Forelimb muscle (tissue), 1 donor: ENCODE measurements around the gene RAB8A. TPM values are rescaled to one million over a fixed set of nuclear protein-coding genes. Genes with fewer than 3 reads are reported as not detected.

Source experiments
- DNase-seq: peaks from one replicate; pipeline ENCODE4 v3.0.0-alpha.2; 2013; ENCODE audit warnings: low read depth
- polyA plus RNA-seq: library from polyadenylated mRNA; unstranded; fragments of 120-200 nt; gene quantifications from one replicate; pipeline ENCODE4 v1.2.1, GENCODE V29; 2013; ENCODE audit not compliant: insufficient read length

Gene RAB8A
- polyA plus RNA-seq, 1 donor, result 30.4 TPM

DNA sequence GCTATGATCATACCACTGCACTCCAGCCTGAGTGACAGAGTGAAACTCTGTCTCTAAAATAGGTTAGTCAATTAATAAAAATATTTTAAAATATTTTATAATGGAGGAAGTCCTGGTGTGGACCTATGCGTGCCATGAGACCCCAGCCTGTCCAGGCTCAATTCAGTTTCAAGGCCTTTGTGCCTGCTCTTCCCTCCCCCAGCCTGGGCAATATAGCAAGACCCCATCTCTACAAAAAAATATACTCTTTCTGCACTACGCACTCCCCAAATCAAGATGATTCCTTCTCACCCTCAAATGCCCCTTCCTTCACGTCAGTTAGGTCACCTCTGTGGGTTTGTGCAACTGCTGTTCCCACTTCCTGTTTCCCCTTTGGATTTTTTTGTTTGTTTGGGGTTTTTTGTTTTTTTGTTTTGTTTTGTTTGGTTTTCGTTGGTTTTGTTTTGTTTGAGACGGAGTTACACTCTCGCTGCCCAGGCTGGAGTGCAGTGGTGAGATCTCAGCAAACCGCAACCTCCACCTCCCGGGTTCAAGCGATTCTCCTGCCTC is 30.4 kb downstream of the RAB8A start:
- no peak for DNase-seq

DNA sequence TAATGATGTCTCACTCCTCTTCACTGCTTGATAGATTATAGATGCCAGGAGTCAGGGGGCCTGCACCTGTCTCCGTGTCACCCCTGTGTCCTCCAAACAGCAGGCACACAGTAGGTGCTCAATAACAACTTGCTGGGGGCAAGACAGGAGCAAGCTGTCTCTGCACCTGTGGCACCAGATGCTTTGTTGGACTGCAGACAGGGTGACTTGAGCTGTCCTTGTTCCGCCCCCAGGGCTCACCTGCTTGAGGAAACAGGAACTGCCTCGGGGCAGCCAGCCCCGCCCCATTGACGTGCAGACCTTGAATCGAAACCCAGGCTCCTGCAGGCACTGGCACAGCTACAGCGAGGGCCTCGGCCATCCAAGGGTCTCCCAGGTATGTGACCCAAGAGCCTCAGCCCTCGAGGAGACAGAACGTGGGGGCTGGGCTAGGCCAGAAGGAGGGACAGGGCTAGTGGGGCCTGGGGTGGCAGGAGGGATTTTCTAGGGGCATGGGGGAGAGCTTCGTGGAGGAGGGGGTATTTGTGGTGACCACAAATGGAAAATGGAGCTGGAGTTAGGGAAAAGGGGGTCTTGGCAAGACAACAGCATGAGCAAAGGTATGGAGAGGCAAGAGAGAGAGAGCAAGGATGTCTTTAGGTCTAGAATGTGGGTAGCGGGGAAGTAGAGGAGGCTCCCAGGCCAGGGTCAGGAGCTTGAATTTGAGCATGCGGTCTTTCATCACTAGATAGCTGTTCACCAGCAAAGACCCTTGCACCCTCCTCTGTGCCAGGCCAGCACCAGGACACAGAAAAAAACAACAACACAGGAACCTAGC is 31.9 kb downstream of the RAB8A start, which contains the start of gene HSH2D:
Gene HSH2D (plus strand): TSS at position 287 of the 817 bp plus-strand sequence. CDS start 5,066 bp downstream, outside the sequence.
- no peak for DNase-seq

DNA sequence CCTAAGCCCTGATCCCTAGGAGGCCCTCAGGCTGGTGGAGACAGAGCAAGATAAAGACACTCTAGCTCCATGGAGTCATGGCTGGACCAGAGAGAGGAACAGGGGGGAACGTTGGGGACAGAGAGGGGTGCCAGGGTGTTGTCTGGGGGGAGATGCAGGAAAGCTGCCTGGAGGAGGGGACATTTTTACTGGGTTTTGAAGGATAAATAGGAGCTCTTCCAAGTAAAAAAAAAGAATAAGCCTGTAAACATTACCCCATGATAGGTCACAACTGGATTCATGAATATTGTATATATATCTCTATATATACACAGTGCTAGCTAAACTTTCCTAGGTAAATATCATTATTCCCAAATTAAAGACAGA is 32.5 kb downstream of the RAB8A start:
- DNase-seq, result no peak

DNA sequence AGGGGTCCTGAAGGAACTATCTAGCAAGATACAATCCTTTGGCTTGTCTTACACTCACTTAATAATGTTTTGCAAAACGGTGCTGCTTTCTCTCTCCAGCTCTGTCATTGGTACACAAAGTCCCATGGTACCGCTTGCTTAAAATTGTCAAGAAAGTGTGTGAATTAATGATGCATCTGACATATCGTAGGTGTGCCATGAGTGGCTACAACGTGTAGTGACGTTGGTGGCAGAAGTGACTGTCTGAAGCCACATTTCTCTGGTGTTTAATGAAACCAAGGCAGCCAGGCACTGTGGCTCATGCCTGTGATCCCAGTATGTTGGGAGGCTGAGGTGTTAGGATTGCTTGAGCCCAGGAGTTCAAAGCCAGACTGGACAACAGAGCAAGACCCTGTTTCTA is 34.4 kb downstream of the RAB8A start:
- no peak for DNase-seq

DNA sequence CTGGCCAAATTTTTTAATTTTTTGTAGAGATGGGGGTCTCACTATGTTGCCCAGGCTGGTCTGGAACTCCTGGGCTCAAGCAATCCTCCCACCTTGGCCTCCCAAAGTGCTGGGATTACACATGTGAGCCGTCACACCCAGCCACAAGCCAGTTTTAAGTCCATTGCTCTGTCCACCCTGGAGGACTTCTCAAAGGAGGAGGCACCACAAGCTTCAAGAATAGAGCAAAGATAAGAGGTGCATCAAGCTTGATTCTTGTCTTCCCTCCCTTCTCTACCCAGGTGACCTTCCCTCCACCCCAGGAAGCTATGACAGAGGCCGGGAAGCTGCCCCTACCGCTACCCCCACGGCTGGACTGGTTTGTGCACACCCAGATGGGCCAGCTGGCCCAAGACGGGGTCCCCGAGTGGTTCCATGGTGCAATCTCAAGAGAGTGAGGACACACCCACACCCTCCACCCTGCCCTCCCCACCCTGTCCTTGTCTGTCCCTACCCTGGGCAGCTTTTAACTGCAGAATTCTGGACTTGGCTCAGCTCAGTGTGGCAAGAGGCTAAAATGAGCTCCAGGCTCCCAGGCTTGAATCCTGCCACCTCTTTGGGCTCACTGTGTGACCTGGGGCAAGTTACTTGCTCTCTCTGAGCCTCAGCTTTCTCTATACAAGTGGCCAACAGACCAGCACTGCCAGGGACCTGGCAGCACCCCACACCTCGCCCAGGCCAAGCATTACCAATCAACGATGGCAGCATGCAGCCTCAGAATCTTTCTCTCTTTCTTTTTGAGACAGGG is 36.9 kb downstream of the RAB8A start:
- DNase-seq, result no peak

DNA sequence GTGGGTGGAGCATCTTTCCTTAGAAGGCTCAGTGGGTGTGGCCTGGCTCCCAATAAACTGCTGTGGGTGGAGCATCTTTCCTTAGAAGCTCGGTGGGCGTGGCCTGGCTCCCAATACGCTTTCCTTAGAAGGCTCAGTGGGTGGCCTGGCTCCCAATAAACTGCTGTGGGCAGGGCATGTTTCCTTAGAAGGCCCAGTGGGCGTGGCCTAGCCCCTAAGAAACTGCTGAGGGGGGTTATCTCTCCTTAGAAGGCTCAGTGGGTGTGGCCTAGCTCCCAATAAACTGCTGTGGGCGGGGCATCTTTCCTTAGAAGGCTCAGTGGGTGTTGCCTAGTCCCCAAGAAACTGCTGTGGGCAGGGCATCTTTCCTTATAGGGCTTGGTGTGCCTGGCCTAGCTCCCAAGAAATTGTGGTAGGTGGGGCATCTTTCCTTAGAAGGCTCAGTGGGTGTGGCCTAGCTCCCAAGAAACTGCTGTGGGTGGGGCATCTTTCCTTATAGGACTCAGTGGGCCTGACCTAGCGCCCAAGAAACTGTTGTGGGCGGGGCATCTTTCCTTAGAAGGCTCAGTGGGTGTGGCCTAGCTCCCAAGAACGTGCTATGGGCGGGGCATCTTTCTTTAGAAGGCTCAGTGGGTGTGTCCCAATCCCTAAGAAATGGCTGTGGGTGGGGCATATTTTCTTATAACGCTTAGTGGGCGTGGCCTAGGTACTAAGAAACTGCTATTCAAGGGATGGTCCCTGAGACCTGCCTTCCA is 42.1 kb downstream of the RAB8A start:
- DNase-seq, result no peak

DNA sequence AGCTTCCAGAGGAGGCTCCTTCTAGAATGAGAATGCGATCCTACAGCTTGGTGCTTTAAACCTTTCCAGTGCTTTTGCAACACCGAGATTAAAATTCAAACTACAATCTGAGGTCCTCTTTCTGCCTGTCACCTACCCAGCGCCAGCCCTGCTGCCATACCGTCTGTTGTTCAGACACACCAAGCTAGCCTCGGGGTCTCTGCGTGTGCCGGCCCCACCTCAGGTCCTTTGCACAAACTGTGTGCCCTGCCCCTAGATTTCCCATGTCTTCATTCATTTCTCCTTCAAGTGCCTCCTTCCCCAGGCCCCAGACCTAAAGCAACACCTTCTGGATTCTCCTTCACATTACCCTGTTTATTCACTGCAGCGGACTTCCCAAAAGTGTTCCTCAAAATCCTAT is 42.9 kb downstream of the RAB8A start:
- DNase-seq, result no peak

DNA sequence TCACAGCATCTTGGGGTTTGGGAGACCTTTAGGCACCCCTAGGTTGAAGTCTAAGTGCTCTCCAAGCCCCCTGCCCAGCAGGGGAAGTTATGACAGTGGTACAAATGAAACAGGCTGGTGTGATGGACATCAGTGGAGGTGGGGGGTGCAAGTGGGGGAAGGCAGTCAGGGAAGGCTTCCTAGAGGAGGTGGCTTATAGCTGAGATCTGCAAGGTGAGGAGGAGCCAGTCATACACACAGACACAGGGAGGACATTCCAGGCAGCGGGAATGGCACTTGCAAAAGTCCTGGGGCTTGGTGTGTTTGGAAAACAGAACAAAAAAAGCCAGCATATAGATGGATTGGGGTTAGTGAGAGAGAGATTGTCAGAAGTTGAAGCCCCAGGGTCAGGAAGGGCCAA is 43.4 kb downstream of the RAB8A start:
- no peak for DNase-seq

DNA sequence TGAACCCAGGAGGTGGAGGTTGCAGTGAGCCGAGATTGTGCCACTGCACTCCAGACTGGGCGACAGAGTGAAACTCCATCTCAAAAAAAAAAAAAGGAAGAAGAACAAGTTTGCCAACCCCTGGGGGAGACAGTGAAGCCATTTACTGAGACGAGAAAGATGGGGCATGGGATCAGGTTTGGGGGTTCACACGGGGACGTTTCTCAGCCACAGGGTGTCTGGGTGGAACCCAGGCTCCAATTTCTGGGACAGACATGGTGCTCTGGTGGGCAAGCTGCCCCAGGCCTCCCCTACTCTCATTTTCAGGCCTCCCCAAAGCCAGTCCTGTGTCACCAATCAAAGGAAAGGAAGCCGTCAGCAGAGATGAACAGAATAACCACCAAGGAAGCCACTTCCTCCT is 45.2 kb downstream of the RAB8A start:
- no peak for DNase-seq

DNA sequence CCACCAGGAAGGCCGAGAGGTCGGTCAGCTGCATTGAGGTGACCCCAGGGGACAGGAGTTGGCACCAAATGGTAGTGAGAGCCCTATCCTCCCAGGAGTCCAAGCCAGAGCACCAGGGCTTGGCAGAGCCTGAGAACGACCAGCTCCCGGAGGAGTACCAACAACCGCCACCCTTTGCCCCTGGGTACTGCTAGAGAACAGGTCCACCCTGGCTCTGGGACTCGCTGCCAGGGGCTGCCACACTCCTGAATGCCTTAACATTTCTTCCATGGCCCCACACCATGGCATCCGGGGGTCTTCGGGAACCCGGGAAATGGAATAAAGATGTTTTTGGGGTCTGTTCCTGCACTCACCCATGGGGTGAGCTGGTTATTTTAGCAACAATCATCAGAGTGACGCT is 45.9 kb downstream of the RAB8A start:
- DNase-seq, result no peak

DNA sequence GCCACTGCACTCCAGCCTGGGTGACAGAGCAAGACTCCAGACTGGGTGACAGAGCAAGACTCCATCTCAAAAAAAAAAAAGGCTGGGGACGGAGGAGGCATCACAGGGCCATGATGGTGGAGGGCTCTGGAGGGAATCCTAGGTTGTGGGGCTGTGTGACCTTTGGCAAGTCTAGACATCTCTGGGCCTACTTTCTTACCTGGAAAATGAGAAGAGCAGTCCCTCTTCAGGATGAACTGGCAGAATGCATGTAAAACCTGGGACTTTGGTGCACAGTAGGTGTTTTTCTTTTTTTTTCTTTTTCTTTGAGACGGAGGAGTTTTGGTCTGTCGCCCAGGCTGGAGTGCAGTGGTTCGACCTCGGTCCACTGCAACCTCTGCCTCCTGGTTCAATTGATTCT is 48.0 kb downstream of the RAB8A start:
- no peak for DNase-seq

DNA sequence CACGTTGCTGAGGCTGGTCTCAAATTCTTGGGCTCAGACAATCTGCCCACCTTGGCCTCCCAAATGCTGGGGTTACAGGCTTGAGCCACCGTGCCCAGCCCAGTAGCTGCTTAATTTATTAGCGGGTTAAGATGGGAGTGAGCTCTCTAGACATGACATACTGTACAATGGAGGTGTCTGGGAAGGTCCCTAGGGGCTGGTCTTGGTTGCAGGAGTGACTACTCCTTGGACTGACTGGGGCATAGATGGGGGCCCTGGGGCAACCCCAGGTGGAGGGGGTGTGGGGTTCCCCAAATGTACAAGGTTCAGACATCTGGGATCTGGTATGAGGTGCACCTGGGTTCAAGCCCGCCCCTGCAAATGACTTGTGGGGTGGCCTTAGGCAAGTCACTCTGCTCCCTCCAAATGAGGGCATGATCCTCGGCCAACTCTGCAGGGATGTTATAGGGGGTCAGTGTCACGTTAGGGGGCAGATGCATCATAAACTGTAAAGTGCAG is 48.8 kb downstream of the RAB8A start:
- no peak for DNase-seq

DNA sequence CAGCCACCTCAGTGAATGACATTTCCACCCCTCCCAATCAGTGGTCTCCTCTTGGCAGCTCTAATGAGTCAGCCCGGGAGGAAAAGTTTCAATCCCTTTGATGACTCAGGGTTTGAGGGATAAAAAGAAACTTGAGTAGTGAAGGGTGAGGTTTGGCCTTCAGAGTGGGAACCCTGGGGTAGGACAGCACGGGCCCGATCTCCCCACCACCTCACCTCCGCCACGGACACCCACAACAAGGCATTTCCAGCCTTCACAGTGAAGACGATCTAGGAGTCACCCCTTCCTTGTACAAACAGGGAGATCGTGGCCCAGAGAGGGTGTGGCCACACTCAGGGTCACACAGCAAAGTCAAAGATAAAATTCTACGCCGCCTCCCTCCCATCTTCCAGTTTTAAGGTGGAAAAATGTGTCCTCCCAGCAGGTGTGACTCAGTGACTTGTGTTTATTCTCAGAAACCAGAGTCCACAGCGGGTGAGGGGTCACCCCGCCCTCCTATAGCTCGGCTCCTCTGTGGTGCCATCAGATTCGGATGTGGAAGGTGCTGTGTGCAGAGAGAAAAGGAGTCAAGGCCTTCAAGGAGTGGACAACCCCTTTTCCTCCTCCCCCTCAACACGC is 49.4 kb downstream of the RAB8A start:
- DNase-seq, result no peak

DNA sequence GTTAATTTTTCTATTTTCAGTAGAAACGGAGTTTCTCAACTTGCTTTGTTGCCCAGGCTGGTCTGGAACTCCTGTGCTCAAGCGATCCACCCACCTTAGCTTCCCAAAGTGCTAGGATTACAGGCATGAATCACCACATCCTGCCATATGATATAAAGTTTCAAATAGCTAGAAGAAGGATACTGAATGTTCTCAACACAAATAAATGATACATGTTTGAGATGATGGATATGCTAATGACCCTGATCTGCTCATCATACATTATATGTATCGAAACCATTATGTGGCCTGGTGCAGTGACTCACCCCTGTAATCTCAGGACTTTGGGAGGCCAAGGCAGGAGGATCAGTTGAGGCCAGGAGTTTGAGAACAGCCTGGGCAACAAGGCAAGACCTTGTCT is 50.2 kb downstream of the RAB8A start:
- no peak for DNase-seq

DNA sequence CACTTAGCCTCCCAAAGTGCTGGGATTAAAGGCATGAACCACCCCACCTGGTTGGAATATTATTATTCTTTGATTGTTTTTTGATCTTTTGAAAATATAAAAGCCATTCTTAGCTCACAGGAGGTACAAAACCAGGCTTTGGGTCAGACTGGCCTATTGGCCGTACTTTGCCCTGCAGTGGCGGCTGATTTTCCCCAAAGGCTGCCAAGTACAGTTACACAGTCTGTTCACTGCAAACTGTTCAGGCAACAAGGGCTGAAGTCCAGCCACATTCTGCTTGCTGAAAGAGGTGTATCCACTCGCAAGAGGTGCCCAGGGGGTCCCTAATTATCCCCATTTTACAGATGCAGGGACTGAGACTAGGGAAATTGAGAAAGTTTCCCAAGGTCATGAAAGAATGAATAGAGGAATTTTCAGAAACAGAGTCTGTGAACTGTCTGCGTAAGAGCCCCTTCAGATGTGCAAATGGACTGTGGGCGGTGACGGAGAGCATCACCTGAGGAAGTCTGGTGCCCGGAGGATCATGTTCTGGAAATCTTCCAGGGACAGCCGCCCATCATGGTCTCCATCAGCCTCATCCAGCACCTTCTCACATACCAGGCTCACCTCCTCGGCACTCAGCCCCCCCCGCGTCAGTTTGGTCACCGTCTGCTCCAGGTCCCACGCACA is 52.7 kb downstream of the RAB8A start:
- DNase-seq, result no peak

DNA sequence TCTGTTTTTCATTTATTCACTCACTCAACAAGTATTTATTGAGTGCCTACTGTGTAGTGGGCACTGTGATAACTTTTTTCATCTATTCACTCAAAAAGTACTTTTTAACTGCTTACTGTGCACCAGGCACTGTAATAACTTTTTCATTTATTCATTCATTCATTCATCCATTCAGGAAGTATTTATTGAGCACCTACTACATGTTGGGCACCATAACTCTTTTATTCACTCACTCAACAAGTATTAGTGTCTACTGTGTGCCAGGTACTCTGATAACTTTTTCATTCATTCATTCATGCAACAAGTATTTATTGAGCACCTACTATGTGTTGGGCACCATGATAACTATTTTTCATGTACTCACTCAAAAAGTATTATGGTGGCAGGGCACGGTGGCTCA is 54.7 kb downstream of the RAB8A start:
- DNase-seq, result no peak

DNA sequence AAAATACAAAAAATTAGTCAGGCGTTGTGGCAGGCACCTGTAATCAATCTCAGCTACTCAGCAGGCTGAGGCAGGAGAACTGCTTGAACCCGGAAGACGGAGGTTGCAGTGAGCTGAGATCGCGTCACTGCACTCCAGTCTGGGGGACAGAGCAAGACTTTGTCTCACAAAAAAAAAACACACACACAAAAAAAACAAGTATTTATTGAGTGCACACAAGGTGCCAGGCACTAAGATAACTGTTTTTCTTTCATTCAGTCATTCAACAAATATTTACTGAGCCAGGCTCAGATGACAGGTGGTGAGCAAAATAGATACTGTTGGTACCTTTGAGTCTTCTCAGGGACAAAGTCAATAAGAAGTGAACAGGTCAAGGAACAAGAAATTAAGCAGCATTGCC is 55.4 kb downstream of the RAB8A start:
- no peak for DNase-seq

DNA sequence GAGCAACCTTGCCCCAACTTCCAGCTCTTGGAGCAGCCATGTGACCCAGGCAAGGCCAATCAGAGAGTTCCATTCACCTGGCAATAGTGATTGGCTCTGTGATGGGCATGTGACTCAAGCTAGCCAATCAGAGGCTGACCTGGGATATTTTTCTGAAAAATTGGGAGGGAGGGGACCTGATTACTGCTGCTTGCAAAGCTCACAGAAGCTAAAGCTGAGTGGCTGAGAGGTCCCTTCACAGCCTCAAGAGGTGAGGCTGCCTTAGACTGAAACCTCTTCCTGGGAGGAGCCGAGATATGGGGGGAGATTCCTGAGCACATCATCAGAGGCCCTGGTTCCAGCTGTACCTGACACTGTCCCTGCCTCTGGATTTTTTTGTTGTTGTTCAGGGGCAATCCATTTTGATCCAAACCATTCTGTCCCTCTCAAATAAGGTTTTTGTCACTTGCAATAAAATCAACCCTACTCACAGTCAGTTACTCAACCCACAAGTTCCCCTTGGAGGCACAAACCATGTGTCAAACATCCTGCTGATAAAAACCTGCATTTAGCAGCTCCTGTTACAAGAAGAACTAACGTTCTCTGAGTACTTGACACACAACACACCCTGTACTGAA is 56.9 kb downstream of the RAB8A start:
- DNase-seq, result no peak

DNA sequence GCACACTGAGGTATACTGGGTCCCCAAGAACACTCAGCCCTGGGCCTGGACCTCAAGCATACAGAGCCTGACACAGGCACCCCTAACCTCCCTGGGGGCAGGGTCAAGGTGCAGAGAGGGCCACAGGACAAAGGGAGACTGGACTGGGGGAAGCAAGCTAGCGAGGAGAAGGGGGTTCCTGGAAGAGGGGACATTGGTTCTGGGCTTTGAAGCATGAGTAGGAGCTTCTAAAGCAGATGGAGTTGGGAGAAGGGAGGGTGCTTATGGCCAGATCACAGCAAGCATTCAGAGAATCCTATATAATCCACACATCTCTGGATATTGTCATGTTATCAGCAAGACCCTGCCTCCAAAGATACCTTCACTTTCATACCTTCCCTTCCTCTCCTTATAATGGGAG is 58.4 kb downstream of the RAB8A start:
- DNase-seq, result no peak

DNA sequence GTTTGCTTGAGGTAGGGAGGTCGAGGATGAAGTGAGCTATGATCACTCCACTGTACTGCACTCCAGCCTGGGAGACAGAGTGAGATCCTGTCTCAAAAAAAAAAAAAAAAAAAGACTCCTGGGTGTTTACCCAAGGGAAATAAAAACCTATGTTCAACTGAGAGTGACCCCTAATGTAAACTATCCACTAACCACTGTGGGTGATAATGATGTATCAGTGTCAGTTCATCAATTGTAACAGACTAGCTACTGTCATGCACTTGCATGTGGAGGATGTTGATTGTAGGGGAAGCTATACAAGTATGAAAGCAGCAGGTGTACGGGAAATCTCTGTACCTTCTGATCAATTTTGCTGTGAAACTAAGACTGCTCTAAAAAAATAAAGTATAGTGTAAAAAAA is 64.3 kb downstream of the RAB8A start:
- no peak for DNase-seq
